Stimulated activated CD8-positive, alpha-beta memory T cell treated with anti-CD3 and anti-CD28 coated beads, Interleukin-4, amount 100 ng/mL, for 1 hour (primary cell): ENCODE data around the gene RPS15.
"Not testable (repeated sequence)": the region's sequence is repeated elsewhere in the genome, so short reads cannot be mapped to it uniquely, and the experiment has no call there.

ENCODE experiments used
- DNase-seq, 2 donors: peaks; one replicate each; pipeline ENCODE4 v3.0.0-alpha.2; 2020; ENCODE audit warnings: low read depth in 2 of 2, low spot score in 1 of 2

Gene RPS15

DNA sequence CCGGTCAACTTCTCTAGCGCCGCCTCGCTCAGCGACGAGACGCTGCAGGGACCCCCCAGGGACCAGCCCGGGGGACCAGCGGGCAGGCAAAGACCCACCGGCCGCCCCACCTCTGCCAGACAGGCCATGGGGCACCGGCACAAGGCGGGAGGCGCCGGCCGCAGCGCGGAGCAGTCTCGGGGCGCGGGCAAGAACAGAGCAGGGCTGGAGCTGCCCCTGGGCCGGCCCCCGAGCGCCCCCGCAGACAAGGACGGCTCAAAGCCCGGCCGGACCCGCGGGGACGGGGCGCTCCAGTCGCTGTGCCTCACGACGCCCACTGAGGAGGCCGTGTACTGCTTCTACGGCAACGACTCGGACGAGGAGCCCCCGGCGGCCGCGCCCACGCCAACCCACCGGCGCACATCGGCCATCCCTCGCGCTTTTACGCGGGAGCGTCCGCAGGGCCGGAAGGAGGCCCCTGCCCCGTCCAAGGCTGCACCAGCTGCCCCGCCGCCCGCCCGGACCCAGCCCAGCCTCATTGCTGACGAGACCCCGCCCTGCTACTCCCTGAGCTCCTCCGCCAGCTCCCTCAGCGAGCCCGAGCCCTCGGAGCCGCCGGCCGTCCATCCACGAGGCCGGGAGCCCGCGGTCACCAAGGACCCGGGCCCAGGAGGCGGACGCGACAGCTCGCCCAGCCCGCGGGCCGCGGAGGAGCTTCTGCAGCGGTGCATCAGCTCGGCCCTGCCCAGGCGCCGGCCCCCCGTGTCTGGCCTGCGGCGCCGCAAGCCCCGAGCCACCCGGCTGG is 29.5 kb downstream of the RPS15 start:
- no peak for DNase-seq

- no peak for DNase-seq
Observed at GRCh38 chr19:1468274-1468820, 30.2 kb downstream of the RPS15 start.

GRCh38 chr19:1468821-1469254 is 30.6 kb downstream of the RPS15 start:
- DNase-seq = no peak

DNA sequence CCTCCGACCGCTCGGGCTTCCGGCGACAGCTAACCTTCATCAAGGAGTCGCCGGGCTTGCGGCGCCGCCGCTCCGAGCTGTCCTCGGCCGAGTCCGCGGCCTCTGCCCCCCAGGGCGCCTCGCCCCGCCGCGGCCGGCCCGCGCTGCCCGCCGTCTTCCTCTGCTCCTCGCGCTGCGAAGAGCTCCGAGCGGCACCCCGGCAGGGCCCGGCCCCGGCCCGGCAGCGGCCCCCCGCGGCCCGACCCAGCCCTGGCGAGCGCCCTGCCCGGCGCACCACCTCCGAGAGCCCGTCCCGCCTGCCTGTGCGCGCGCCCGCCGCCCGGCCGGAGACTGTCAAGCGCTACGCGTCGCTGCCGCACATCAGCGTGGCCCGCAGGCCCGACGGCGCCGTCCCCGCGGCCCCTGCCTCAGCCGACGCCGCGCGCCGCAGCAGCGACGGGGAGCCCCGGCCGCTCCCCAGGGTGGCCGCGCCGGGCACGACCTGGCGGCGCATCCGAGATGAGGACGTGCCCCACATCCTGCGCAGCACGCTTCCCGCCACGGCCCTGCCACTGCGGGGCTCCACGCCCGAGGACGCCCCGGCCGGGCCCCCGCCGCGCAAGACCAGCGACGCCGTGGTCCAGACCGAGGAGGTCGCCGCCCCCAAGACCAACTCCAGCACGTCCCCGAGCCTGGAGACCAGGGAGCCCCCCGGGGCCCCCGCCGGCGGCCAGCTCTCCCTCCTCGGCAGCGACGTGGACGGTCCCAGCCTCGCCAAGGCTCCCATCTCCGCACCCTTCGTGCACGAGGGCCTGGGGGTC is 31.3 kb downstream of the RPS15 start:
- DNase-seq = no peak

DNA sequence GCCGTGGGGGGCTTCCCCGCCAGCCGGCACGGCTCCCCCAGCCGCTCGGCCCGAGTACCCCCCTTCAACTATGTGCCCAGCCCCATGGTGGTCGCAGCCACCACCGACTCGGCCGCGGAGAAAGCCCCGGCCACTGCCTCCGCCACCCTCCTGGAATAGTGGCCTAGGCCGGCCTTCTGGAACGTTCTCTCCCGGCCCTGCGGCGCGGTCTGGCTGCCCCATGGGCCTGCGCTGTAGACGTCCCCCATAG is 31.8 kb downstream of the RPS15 start:
- no peak for DNase-seq

GRCh38 chr19:1470305-1471009 is 32.3 kb downstream of the RPS15 start:
- peak in 1 of 2 donors; percentile 46 for DNase-seq

DNA sequence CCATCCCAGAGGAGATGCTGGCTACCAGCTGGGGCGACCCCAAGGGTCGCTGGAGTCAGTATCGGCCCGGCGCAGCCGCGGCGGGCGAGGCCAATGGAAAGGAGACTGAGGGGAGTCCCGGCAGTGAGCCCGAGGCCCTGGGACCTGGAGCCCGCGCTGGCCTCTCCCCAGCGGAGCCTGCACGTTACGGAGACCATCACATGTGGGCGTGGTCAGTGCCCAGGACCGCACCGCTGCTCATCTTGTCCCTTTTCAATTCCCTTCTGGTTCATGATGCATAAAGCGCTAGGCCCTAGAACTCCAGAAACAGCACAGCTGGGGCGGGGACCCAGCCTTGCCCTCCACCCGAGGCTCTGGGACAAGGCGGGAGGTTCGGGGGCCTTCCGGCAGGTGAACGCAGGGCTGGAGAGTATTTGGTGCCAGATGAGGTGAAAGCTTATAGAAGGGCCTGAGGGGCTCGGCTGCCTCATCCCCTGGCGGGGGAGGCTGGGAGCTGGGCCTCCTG is 32.9 kb downstream of the RPS15 start:
- DNase-seq = no peak

GRCh38 chr19:1471515-1472160 is 33.4 kb downstream of the RPS15 start:
- no peak for DNase-seq

GRCh38 chr19:1472231-1473084 is 34.3 kb downstream of the RPS15 start:
- DNase-seq = no peak

DNA sequence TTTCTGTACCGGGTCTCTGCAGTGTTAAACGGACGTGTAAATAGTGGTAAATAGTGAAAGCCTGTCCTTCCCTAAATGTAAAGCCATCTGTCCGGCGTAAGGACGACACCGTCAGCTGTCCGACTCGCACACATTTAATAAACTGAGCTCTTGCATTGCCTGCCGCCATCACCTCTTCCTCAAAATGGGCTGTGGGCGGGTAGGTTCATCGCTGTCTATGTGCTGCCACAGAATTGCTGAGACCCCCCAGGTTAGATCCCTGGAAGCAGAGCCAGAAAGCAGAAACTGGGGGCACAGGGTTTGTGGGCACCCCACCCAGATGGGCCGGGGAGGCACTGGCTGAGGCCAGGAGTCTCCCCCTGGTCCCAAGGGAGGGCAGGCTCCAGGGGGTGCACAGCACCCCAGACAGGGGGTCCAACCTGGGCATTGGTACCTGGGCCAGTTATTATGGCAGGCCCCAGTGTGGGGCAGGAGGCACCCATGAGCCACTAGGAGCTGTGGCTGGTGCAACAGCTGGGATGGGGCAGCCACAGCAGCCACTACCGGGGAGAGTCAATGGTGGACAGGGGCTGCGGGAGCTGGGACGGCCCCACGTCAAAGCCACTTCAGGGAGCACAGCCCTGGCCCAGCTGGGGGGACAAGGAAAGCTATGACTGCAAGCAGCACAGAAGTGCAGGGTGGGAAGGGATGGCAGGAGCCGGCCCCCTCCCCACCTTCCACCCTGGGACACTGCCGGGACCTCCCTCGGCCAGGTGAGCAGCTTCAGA is 35.1 kb downstream of the RPS15 start:
- no peak for DNase-seq

GRCh38 chr19:1474011-1474764 is 36.0 kb downstream of the RPS15 start:
- no peak for DNase-seq

- no peak for DNase-seq
Observed at GRCh38 chr19:1474765-1475351, 36.7 kb downstream of the RPS15 start.

DNA sequence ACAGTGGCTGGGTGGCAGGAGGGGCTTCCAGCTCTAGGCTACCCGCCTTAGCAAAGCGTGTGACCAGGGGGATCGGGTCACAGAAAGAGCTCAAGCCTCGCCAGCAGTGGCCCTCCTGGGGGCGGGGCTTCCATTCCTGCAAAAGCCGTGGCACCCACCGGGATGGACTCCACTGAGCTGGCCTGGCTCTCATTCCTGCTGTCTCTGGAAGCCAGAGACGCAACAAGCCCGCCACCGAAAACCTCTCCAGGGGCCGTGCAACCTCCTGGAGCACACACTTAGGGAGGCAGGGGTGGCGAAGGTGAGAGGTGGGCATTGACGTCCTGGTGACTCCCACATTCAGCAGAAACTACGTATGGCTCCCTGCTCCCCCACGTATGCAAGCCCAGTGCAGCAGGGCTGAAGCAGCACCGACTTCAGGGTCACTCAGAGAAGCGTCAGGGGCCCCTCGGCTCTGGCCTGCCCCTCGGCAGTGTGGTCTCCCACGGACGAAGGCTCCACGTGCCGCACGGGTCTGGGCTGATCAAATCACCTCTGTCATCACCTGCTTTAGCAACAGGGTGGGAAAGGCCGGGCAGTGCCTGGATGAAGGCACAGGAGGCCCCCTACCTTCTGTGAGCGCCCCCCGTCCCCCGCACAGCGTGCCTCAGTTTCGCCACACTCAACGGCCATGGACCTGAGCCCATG is 37.7 kb downstream of the RPS15 start:
- no peak for DNase-seq

DNA sequence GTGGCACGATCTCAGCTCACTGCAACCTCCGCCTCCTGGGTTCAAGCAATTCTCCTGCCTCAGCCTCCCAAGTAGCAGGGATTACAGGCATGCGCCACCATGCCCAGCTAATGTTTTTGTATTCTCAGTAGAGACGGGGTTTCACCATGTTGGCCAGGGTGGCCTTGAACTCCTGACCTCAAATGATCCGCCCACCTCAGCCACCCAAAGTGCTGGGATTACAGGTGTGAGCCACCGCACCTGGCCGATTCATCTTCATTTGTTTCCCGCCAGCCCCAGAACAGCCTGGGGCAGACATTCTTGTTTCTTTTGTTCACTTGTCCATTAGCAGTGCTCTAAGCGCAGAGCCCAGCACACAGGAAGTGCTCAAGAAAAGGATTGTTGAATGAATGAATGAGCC is 38.9 kb downstream of the RPS15 start:
- DNase-seq = not testable (repeated sequence)

DNA sequence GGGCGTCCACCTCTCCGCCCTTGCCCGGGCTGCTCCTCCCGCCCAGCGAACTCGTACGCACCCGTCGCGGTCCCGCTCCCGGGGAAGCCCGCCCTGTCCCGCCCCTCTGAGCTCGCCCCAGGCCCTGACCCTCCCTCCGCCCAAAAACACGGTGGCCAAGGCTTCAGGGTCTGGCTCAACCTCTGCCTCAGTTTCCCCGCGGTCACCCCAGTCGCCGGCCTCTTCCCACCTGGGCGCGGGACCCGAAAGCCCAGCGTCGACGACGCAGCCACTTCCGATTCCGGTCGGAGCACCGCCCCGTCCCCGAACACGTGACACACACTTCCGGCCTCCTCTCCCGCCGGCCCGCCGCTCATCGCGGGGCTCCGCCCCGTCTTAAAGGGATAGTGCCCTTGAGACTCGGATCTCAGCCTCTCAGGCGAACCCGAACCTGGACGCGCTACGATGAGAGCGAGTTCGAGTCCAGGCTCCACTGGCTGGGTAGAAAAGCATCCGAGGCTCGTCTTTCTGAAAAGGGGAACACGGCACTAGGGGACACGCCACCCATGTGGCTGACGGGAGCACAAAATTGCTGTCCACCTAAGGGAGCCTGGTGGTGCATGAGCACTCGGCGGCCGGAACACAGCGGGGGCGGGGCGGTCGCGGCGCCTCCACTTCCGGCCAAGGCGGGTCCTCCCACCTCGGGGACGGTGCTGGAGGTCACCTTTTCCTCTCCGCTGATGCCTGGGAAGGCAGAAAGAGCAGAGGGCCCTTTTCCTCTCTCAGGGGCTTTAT is 40.9 kb downstream of the RPS15 start, which contains the start of gene C19orf25:
C19orf25 (minus strand) TSS at position 282 of the 774 bp plus-strand sequence. CDS start 312 bp downstream, outside the sequence.
- peak; percentile 71 to 85 for DNase-seq

- DNase-seq = no peak
Observed at GRCh38 chr19:1481224-1481892, 43.2 kb downstream of the RPS15 start.
